Activated gamma-delta T cell (primary cell): ENCODE results near the gene LXN.

Experiments used
- DNase-seq: peaks from one replicate; lab custom pipeline; 2025; lab: John Stamatoyannopoulos, UW

The LXN gene

GRCh38 chr3:158671821-158672214, 630 bp downstream of the LXN start:
- no peak for DNase-seq

DNA sequence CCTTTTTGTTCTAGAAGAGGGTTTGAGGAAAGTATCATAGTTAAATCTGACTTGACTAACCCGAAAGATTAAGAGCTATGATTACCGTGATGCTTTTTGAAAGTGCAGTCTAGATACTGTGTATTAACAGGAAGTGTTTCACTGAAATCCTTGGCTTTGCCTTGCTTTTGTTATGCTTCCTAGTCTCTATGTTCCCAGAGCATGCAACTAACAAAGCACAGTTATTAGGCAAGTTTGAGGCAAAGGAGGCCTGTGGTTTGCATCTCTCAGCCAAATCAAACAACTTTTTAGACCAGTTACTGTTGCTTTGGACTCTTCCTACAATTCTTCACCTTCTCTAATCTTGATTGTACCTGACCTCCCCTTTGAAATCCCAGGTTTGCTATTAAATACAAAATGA, 3.9 kb downstream of the LXN start:
- no peak for DNase-seq

DNA sequence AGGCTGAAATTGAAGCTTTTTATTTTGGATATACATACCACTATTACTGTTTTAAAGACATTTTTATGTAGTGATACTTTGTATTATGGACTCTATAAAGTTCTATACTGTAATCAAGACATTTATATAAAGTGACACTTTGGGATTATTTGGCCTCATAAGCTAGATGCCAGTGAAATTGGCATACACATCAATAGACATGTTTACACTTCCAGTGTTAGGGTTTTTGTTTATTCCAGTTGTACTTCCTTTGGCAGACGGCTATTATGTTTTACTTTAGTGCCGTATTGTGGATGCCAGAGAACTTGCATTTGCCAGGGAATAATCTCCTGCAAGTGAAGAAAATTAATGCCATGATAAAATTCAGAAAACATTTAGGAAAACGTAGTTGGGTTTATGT, 6.0 kb downstream of the LXN start:
- no peak for DNase-seq

DNA sequence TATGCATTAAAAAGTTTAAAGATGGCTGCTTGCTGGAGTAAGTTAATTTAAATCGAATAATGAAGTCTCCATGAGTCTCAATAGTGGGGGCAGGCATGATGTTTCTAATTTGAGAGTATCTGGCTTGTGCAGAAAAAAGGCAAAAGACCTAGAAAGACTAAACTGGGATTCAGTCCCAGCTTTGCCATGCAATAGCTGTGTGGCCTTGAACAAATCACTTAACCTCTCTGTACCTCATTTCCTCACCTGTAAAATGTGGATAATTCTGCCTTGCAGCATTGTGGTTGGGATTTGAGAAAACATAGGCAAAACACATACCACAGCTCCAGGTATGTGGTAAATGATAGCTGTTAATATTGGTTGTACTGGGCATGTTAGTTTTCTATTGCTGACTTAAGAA, 8.6 kb downstream of the LXN start:
- no peak for DNase-seq

DNA sequence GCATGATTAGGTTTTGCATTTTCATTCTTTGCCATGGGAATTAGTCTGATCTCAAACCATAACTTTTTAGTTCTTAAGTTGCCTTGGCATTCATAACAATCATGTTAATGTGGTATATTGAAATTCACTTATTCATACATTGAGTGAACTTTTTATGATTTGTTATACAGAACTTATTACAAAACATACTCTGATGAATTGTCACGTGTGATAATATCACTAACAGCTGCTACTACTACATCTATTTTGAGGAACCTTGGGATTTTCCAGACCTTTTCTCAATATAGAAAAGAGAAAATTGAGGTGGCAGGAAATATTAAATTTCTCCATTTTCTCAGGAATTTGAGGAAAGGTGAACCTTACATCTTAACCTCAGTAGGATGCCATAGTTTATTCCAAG, 9.2 kb downstream of the LXN start:
- no peak for DNase-seq

- no peak for DNase-seq
Measured at GRCh38 chr3:158660711-158661110, 11.7 kb downstream of the LXN start.

- DNase-seq: no peak
Measured at GRCh38 chr3:158659454-158660237, 12.8 kb downstream of the LXN start.

- no peak for DNase-seq
Measured at GRCh38 chr3:158658889-158659288, 13.6 kb downstream of the LXN start.

DNA sequence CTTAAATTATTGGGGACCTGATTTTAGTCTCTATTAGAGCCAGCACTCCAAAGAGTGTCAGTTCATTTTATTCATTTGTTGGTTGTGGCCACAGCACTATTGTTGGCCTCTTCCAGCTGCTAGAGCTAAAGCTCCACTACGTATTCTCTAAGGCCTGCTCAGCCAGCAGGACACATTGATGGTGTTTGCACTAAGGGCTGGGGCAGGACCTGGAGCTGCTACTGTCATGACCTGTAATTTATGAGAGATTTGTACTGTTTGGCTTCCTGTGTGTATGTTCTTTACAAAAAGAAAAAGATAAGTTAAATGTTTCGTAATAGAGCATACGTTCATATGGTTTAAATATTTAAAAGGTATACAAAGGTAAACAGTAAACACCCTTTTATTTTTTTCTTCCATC, 20.0 kb downstream of the LXN start:
- DNase-seq: no peak

DNA sequence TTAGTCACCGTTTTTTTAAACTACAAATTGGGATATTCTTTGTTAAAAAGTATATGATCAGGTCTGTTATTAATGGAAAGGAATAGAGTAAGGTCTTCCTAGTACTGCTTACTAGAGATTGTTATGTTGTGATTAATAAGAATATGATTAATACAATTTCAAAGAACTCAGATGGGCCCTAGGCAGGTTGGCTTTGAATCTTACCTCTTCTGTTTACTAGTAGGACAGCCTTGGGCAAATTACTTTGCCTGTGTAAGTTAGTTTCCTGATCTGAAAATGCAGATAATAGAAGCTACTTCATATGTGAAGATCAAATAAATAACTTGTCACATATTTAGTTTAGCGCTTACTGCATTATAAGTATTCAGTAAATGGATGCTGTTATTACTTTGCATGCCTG, 21.3 kb downstream of the LXN start:
- no peak for DNase-seq

- DNase-seq: no peak
Measured at GRCh38 chr3:158649791-158650190, 22.7 kb downstream of the LXN start.

DNA sequence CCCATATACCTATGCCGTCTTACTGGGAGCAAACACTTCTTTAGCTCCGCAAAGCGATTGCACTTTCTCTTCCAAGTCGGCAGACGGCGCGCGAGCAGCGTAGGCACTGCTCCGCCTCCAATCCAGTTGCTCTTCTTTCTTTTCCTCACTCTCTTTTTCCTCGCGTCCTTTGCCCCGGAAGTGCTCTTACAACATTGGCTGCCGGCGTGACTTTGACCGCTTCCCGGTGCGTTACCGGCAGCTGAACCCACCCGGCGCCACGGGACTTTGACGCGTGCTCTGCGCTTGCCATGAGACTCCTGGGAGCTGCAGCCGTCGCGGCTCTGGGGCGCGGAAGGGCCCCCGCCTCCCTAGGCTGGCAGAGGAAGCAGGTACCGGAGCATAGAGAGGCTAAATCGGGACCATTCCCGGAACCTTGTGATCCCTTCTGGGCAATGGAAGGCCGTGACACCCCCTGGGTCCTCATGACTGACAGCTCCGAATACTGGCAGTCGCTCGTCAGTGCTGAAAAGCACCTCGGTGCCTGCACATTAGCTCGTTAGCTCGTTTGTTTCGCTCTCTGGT, 28.0 kb downstream of the LXN start, which contains the start of gene GFM1:
Gene GFM1, plus strand, starts transcription at position 183 of the 564 bp plus-strand sequence. Its CDS starts 108 bp downstream, at position 291.
- peak; percentile 70 for DNase-seq

- no peak for DNase-seq
Measured at GRCh38 chr3:158642474-158643210, 29.8 kb downstream of the LXN start.

- DNase-seq: no peak
Measured at GRCh38 chr3:158642005-158642404, 30.4 kb downstream of the LXN start.

DNA sequence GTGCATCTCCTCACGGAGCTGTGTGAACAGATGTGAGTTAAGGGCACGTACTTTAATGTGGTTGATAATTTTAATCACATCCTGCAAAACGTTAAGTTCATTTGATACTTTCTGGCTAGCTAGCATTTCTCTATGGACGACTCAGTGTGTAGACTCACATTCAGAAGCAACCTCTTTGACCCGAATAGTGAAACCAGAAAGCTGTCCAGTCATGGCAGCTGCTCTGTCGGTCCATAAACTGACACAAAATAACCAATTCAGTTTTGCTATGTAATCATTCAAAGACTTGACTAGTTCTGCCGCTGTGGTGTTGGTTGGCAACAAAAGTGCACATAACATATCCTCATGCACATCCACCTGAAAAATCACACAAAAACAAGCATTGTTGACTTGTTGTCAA, 31.8 kb downstream of the LXN start:
- DNase-seq: no peak

DNA sequence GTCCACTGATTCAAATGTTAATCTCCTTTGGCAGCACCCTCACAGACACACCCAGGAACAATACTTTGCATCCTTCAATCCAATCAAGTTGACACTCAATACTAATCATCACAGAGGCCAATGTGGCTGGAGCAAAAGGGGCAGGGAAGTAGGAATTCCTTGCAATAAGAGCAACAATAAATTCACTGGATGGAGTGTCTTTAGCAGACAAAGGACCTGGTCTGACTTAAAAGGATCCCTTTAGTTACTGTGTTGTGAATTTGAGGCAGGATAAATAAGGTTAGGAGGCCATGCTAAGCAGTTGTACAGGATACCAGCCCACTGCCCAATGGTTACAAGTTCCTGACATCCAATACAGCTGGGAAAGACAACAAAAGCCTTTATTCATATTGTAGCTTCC, 40.5 kb downstream of the LXN start:
- no peak for DNase-seq

DNA sequence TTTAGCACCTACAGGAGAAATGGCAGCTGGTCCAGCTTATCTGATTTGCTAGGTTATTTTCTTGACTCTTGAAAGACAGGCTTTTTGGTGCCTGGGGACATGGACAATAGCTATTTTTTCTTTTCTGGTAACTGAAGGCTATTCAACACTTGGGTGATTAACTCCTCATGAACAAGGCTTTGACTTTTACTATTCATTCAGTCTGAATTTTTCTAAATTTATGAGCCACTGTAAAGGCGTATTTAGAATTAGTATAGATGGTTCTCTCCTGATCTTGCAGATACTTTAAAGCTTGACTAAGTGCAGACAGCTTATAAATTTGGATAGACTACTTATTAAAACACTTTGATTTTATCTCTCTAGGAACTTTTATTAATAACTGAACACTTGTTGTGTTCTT, 46.6 kb downstream of the LXN start:
- no peak for DNase-seq

DNA sequence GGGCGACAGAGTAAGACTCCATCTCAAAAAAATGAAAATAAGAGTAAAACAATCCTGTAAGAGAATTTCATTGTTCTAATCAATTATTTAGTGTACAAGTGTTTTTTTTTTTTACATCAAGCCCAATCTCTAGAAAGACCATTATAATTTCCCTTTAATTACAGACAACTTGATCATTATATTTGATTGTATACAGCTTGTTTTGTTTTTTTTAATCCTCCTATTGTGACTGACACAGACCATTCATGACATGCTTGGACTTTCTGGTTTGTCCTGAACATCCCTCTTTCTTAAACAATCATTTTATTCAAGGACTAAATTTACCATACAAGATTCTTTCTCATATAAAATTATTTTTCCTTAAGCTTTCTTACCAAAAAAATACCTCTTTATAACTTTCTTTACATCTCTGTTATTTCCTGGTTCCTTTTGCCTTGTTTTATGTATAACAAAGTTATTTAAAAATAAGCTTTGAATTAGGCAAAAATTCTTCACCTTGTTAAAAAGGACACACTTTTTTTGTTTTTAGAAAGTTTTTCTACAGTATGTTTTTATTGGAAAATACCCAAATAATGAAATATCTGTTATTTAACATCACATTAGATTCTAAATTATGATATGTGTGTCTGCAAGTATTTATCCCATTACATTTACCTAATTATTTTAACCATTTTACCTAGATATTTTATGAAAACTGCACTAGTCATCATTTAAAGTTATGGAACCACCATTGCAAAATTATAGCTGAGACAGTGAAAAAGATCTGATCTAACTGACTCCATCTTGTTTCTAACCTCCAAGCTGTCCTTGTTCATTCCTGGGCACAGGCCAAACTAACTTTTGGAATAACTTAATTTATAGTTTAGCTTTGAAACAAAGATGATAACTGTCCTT, 54.2 kb downstream of the LXN start:
- DNase-seq: no peak
